RCC 7860 (cell line): Measurements from ENCODE around the gene NEU1.
"Not testable (repeated sequence)": the region's sequence is repeated elsewhere in the genome, so short reads cannot be mapped to it uniquely, and the experiment has no call there.

Experiments used
- DNase-seq: peaks from one replicate; pipeline ENCODE4 v3.0.0-alpha.2; 2015; ENCODE audit warnings: low spot score
- FAIRE-seq: peaks from 2 replicates; lab custom pipeline; 2012; peaks lifted over from hg19 to GRCh38; lab: Jason Lieb, UNC

The NEU1 gene

DNA sequence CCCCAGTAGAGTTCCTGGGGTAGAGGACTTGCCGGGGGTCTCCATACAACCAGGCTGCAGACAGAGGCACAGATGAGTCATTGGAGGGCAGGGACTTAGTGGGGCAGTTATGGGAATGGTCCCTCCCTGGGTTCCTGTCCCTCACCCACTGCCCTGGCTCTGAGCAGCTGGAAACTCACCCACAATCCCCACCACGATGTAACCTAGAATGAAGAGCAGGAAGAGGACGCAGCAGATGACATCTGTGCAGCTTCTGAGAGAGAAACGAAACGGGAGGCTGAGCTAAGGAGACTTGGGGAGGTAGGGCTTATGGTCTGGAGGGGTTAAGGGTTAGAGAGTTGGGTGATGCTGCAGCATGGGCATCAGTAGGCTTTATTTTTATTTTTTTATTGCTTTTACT lies 13.3 kb upstream of the NEU1 start:
- DNase-seq, result no peak
- no peak for FAIRE-seq

DNA sequence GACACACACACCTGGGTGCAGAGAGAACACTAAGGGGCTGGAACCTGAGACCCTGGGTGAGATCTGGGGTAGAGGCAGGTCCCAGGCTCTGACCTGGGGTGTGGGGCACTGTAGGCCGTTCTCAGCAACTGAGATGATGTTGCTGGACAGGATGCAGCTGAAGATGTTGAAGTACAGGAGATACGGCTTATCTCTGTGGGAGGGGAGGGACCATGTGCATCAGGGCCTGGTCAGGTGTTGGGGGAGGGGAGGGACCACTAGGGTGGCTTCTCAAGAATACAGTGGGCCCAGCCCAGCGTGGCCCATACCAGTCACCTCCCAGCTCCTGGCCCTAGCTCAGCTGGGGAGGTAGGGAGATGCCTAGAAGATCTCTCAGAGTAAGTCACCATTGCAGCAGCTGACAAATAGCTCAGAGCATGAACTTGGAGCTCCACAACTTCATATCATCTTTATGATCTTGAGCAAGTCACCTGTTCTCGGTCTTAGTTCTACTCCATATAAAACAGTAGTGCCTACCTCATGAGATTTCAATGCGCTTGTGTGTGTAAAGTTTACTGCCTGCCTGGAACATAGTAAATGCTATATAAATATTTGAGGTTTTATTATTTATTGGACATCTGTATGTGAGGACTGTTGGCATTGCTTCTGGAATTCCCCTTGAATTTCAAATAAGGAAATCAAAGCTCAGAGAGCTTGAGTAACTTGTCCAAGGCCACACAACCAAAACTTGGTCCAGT lies 12.4 kb upstream of the NEU1 start:
- FAIRE-seq (no peak), DNase-seq (no peak)

DNA sequence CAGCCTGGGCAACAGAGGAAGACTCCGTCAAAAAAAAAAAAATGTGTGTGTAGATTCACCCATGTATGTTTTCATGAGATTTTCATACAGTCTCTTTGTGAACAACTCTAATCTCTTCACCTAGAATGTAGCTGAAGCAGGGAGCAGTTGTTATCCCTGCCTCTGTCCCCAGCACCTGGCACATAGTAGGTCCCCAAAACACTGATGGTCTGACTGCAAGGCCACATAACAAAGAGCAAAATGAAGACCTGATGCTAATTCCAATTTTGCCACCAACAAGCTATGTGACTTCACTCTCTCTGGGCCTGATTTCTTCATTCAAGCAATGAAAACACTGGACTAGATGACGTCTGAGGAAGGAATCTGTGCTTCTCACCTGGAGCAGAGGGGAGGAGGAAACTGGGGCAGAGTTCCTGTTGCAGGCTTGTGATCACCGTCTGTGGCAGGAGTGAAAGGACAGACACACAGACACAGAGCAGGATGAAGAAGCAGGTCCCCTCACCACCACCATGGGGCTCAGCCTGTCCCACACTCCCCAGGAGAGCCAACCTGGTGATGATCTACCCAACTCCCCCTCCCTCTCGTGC lies 11.6 kb upstream of the NEU1 start:
- no peak for DNase-seq
- no peak for FAIRE-seq

DNA sequence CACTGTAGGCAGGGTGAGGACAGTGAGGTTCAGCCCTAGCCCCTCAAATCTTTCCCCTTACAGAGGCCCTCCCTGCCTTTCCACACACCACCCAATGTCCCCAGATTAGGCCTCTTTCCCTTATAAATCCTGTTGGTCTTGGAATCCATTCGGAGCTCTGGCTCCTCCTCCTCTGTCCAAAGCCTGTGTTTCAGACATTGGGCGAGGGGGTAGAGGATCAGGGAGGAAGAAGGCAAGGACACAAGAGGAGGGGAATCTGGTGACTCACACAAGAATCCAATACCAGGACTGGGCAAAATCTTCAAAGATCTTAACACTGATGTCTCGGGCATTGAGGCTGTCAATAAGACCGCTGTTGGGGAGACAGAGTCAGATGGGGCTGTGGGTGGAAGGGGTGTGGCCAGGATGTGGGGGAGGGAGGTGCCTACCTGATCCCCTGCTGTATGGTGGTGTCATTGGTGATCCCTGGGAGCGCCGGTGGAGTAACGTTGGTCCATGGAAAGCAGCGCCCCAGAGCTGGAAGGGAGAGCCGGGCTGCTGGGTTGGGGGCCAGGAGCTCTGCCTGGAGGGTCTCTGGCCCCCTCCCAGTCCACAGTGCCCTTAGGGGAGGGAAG lies 8.5 kb upstream of the NEU1 start:
- FAIRE-seq (no peak), DNase-seq (peak; percentile 24)

DNA sequence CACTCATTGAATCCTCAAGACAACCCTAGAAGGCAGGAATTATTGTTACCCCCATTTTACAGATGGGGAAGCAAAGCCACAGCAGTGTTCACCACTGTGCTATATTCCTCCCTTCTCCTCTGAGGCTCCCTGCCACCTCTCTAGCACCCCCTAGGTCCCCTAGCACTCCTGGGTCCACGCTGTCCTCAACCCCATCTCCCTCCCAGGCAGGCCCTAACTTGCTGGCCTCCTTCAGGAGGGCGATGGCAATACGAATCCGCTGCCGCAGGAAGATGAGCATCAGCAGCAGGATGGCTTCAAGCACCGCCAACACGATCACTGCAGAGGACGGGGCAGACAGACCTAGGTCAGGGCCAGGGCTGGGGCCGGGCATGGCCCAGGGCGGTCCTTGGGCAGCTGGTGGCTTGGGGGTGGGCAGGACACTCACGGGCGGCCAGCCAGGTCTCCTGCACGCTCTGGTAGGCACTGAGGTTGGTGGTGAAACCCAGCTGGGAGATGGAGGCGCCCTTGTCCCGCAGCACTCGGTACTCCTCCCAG lies 7.8 kb upstream of the NEU1 start:
- FAIRE-seq, result peak; percentile 26

DNA sequence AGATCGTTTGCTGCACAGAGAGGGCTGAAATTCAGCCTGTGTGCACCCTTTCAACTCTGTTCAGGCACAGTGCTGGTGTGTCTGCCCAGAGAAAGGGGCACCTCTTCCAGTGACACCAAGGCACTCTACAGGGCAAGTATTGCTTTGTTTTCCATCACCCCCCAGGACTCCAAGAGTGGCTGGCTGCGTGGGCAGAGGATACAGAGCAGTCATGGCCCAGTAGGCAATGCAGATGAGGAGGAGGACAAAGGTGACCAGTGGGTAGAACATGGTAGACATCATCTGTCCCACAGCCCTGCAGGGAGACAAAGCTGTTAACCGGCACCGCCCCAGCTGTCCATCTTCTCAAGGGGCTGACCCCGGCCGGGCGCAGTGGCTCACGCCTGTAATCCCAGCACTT lies 6.7 kb upstream of the NEU1 start:
- no peak for DNase-seq
- no peak for FAIRE-seq

More for the DNA sequence above, 7.8 kb upstream of the NEU1 start:
- DNase-seq, result peak; percentile 68

DNA sequence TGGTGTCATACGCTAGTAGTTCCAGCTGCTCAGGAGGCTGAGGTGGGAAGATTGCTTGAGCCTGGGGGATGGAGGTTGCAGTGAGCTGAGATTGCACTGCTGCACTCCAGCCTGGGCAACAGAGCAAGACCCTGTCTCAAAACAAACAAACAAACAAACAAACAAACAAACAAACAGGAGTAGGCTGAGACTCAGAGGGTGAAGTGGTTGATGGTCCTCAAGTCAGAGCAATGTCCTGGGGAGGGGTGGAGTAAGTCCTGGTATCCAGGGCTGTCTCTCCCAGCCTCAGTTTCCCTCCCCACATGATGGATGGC lies 6.0 kb upstream of the NEU1 start:
- DNase-seq, FAIRE-seq: not testable (repeated sequence)

DNA sequence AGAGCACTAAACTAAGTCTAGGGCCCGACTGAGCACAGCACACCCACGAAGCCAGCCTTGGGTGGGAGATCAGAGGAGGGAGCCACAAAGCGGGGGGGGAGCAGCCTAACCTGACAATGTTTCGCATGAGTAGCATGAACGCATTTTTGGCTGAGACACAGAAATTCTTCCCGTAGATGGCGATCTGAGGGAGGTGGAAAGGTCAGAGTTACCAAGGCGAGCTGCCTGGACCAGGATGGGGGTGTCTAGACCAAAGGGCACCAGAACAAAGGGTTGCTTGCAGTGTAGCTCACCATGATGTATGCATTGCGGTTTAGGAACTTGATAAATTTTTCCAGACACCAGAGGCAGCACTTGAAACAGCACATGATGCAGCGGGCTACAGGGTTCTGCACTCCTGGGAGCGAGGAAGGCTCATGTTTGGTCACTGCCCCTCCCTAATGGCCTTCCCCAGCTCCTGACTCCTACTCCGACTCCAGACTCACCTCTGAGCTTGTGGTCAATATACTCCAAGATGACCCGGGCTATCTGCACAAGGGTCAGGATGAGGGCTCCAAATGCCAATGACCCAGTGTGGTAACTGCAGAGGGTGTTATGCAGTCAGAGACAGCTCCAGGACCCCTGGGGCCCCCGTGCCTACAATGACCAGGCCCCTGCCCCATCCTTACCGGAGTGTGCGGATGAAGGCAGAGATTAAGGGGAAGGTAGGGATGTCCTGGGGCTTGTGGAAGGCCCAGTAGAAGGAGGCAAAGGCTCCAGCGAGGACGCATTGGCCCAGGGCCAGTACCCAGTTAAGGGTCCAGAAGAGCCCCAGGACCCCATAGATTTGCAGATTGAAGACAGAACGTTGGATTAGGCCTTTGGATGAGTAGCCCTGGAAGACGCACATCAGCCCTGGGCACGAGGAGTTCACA lies 2.8 kb upstream of the NEU1 start:
- peak; percentile 98 for DNase-seq
- peak; percentile 92 for FAIRE-seq

DNA sequence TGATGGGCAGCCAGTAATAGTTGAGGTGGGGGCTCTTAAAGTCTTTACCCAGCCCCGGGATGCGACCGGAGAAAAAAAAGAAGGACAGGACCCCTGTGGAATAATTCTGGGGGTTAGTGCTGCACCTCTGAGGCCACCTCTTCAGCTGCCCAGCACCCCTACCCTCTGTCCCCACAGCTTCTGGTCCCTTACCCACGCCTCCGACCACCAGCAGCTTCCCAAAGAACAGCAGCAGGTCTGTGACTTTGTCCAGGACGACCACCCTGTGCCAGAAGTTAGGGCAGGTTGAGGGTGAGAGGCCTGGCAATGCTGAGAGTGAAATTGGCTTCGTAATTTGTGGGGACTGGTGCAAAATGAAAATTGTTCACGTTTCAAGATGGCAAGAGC lies 2.2 kb upstream of the NEU1 start:
- no peak for DNase-seq
- no peak for FAIRE-seq

DNA sequence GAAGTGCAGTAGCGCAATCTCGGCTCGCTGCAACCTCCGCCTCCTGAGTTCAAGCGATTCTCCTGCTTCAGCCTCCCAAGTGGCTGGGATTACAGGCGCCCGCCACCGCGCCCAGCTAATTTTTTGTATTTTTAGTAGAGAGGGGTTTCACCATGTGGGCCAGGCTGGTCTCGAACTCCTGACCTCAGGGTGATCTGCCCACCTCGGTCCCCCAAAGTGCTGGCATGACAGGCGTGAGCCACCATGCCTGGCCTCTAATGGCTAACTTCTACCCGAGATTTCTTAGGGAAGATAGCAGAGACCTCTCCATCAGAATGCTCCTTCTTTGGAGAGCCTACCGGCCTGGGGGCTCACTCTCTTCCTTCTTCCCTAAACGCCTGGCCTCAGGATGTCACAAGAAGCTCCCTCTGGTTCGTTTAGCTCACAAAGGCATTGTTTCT lies 1.5 kb upstream of the NEU1 start:
- FAIRE-seq, DNase-seq: not testable (repeated sequence)

DNA sequence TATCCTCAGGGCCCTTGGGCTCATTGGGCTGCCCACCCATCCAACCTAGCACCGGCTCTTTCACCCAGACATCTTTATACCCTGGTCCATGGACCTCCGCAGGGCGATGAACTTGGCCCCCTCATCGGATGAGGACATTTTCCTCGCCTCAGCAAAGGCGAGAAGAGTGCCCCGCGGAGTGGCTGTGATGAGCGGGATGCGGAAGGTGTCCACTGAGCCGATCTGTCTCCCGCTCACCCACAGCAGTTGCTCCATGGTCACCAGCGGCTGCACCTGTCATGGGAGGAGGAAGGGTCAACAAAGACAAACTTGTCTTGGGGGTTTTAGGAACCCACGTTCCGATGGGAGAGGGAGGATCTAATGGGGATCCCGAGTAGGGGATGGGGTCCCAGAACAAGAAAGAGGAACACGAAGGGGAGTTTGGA lies 690 bp downstream of the NEU1 start:
- FAIRE-seq (no peak), DNase-seq (no peak)

DNA sequence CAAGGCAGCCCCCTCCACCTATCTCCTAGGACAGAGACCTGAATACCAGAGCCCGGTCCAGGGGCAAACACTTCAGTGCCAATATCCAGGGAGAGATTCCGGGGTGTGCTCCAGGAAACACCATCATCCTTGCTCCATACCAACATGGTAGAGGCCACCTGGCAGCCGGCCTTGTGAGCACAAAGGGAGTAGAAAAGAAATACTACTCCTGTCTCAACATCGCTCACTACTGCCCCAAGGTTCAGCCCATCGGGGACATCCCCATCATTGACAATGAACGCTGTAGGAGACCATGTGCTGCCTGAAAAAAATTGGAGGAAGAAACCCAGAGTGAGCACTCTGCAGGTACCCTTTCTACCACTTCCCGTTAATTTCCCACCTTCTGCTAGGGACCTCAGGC lies 1.5 kb downstream of the NEU1 start:
- no peak for DNase-seq
- no peak for FAIRE-seq

DNA sequence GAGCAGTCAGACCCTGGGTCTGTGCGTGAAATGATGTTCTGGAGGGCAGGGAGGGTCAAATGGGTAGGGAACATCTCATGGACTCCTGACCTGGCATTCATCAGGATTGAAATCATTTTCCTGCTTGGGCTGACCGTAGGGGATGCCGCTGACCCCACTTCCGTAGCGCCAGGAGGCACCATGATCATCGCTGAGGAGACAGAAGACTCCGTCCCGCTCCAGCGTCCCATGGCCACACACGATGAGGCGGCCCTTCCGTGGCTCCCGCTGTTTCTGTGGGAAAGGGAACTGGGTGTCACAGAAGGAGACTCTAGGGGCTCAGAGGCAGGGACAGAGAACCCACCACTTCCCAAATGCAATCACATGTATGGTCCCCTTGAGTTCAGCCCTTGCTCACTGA lies 2.3 kb downstream of the NEU1 start:
- no peak for FAIRE-seq
- no peak for DNase-seq

DNA sequence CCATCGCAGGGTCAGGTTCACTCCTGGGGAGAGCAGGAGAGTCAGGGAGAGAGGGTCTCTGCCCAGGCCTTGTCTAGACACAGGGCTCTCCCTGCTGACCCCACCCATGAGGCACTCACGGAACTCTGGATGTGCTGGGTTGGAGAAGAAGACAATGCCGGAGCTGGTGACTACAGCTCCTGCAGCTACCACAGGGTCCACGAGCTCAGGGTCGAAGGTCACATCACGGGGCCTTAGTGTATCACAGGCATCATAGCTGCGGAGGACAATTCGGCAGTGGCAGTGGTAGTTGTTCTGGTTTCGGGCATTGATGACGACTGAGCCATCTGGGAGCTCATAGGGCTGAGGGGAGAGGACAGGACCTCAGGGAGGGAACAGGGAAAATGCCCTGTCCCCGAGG lies 2.7 kb downstream of the NEU1 start:
- FAIRE-seq, result no peak
- DNase-seq, result no peak

DNA sequence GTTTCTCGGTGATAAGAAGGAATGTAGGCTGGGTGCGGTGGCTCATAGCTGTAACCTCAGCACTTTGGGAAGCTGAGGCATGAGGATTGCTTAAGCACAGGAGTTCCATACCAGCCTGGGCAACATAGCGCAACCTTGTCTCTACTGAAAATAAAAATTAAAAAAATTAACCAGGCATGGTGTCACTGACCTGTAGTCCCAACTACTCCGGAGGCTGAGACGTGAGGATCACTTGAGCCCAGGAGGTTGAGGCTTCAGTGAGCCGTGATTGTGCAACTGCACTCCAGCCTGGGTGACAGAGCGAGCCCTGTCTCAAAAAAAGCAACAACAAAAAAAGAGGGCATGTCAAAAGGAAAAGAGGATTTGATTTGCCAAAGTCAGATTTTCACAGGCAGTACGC lies 3.9 kb downstream of the NEU1 start:
- DNase-seq, result no peak
- FAIRE-seq, result no peak

DNA sequence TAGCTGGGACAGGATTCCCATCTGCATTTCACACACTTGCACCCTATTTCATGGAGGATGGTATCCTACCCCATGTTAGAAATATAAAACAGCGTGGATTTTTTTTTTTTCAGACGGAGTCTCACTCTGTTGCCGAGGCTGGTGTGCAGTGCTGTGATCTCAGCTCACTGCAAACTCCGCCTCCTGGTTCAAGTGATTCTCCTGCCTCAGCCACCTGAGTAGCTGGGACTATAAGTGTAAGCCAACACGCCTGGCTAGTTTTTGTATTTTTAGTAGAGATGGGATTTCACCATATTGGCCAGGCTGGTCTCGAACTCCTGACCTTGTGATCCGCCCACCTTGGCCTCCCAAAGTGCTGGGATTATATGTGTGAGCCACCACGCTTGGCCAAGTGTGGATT lies 4.8 kb downstream of the NEU1 start:
- FAIRE-seq, result not testable (repeated sequence)

DNA sequence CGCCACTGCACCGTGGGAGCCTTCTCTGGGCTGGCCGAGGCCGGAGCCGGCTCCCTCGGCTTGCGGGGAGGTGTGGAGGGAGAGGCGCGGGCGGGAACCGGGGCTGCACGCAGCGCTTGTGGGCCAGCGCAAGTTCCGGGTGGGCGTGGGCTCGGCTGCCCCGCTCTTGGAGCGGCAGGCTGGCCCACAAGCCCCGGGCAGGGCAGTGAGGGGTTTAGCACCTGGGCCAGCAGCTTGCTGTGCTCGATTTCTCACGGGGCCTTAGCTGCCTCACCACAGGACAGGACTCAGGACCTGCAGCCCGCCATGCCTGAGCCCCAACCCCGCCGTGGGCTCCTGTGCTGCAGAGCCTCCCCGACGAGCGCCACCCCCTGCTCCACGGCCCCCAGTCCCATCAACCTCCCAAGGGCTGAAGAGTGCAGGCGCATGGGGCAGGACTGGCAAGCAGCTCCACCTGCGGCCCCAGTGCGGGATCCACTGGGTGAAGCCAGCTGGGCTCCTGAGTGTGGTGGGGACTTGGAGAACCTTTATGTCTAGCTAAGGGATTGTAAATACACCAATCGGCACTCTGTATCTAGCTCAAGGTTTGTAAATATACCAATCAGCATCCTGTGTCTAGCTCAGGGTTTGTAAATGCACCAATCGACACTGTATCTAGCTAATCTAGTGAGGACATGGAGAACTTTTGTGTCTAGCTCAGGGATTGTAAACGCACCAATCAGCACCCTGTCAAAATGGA lies 10.5 kb downstream of the NEU1 start:
- DNase-seq, FAIRE-seq: not testable (repeated sequence)

More for the DNA sequence above, 4.8 kb downstream of the NEU1 start:
- DNase-seq, result not testable (repeated sequence)

DNA sequence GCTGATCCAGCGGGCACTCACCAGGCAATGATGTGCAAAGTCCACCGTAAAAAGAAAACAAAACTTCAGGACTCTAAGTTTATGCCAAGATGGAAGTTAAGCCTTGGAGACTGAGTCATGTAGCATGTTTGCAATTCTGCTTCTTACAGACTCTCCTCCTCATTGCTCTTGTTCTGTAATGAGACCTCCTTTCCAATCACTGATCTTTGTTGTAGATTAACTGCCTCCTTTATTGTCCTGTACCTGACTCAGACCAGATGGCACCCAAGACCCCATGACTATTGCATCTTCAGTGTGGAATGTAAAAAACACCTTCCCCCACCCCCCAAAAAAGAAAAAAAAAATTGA lies 11.2 kb downstream of the NEU1 start:
- no peak for FAIRE-seq
- peak; percentile 75 for DNase-seq

DNA sequence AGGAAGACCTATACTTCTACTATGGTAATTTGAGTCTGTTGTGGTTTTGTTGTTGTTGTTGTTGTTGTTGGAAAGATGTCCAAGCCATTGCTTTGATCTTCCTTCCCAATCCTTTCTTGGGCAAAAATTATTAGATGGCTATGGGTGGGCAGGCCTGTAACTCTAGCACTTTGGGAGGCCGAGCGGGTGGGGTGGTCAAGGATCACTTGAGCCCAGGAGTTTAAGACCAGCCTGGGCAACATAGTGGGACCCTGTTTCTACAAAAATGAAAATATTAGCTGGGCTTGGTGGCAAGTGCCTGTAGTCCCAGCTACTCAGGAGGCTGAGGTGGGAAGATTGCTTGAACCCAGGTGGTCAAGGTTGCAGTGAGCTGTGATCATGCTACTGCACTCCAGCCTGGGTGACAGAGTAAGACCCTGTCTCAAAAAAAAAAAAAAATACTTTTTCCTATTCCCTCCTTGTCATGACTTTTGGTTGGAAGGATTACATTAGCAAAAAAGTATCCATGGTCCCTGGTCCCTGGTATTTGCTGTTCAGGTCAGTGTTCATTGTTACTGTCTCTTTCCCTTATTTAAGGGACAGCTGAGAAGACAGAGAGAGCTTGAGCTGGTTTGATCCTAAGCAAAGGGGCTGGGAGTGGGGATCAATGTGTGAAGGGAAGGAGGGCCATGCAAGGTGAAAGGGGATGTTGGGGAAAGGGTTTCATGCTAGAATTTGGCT lies 11.7 kb downstream of the NEU1 start:
- DNase-seq (no peak), FAIRE-seq (no peak)
